ENCODE measurements around the gene HOXB6.
A peak's percentile ranks its signal among the peaks of the same experiment; 100 is the strongest.

HOXB6 gene

GRCh38 chr17:48569240-48569582, 35.6 kb downstream of the HOXB6 start:
- H3K9me3 ChIP-seq (ENCODE audit: control insufficient read depth in 1 of 2, low read length in 2 of 2): no peaks in the 10 kb centered on the region
- H3K27ac ChIP-seq (ENCODE audit: low read length): peak overlapping the region; percentile 90
- no peaks in the 10 kb centered on the region for H3K36me3 ChIP-seq (ENCODE audit: control insufficient read depth in 1 of 2, insufficient read depth in 2 of 2, low read length in 2 of 2)
- peaks cover 25 to 68% of the 10 kb centered on the region in 2 donors for H3K4me1 ChIP-seq (ENCODE audit: control insufficient read depth in 1 of 2, insufficient read depth in 2 of 2, low read length in 2 of 2)
- H3K4me3 ChIP-seq (ENCODE audit: low read depth in 1 of 2, low read length in 2 of 2): peak overlapping the region; percentile 51 to 55
- peaks cover 24% of the 10 kb centered on the region for H3K27me3 ChIP-seq (ENCODE audit: low read depth, low read length)

GRCh38 chr17:48568499-48569239, 36.1 kb downstream of the HOXB6 start:
- Histone ChIP-seq H3K4me3 (ENCODE audit: low read depth in 1 of 2, low read length in 2 of 2) (peak overlapping the region; percentile 51 to 55), H3K4me1 (ENCODE audit: control insufficient read depth in 1 of 2, insufficient read depth in 2 of 2, low read length in 2 of 2) (peaks cover 26 to 68% of the 10 kb centered on the region in 2 donors), H3K27me3 (ENCODE audit: low read depth, low read length) (peaks cover 24% of the 10 kb centered on the region), H3K27ac (ENCODE audit: low read length) (peak overlapping the region; percentile 90), H3K36me3 (ENCODE audit: control insufficient read depth in 1 of 2, insufficient read depth in 2 of 2, low read length in 2 of 2) (no peaks in the 10 kb centered on the region), H3K9me3 (ENCODE audit: control insufficient read depth in 1 of 2, low read length in 2 of 2) (no peaks in the 10 kb centered on the region)

- H3K27ac ChIP-seq (ENCODE audit: low read length): peak overlapping the region; percentile 90
- peak overlapping the region; percentile 51 to 55 for H3K4me3 ChIP-seq (ENCODE audit: low read depth in 1 of 2, low read length in 2 of 2)
- H3K9me3 ChIP-seq (ENCODE audit: control insufficient read depth in 1 of 2, low read length in 2 of 2): no peaks in the 10 kb centered on the region
- peaks cover 26% of the 10 kb centered on the region for H3K27me3 ChIP-seq (ENCODE audit: low read depth, low read length)
- H3K36me3 ChIP-seq (ENCODE audit: control insufficient read depth in 1 of 2, insufficient read depth in 2 of 2, low read length in 2 of 2): no peaks in the 10 kb centered on the region
- H3K4me1 ChIP-seq (ENCODE audit: control insufficient read depth in 1 of 2, insufficient read depth in 2 of 2, low read length in 2 of 2): peaks cover 34 to 73% of the 10 kb centered on the region in 2 donors
These were observed 37.0 kb downstream of the HOXB6 start for GRCh38 chr17:48567646-48568354.

- H3K27ac ChIP-seq (ENCODE audit: low read length): peak overlapping the region; percentile 90
- H3K4me1 ChIP-seq (ENCODE audit: control insufficient read depth in 1 of 2, insufficient read depth in 2 of 2, low read length in 2 of 2): peaks cover 35 to 72% of the 10 kb centered on the region in 2 donors
- peaks cover 30% of the 10 kb centered on the region for H3K27me3 ChIP-seq (ENCODE audit: low read depth, low read length)
- no peaks in the 10 kb centered on the region for H3K9me3 ChIP-seq (ENCODE audit: control insufficient read depth in 1 of 2, low read length in 2 of 2)
- no peaks in the 10 kb centered on the region for H3K36me3 ChIP-seq (ENCODE audit: control insufficient read depth in 1 of 2, insufficient read depth in 2 of 2, low read length in 2 of 2)
- H3K4me3 ChIP-seq (ENCODE audit: low read depth in 1 of 2, low read length in 2 of 2): peak overlapping the region in 1 of 2 donors; percentile 37
These were observed 37.6 kb downstream of the HOXB6 start for GRCh38 chr17:48567209-48567608.

- H3K36me3 ChIP-seq (ENCODE audit: control insufficient read depth in 1 of 2, insufficient read depth in 2 of 2, low read length in 2 of 2): no peaks in the 10 kb centered on the region
- peak overlapping the region; percentile 90 for H3K27ac ChIP-seq (ENCODE audit: low read length)
- H3K4me3 ChIP-seq (ENCODE audit: low read depth in 1 of 2, low read length in 2 of 2): peak overlapping the region in 1 of 2 donors; percentile 37
- H3K9me3 ChIP-seq (ENCODE audit: control insufficient read depth in 1 of 2, low read length in 2 of 2): no peaks in the 10 kb centered on the region
- H3K27me3 ChIP-seq (ENCODE audit: low read depth, low read length): peaks cover 30% of the 10 kb centered on the region
- H3K4me1 ChIP-seq (ENCODE audit: control insufficient read depth in 1 of 2, insufficient read depth in 2 of 2, low read length in 2 of 2): peaks cover 35 to 72% of the 10 kb centered on the region in 2 donors
These were observed 38.1 kb downstream of the HOXB6 start for GRCh38 chr17:48566717-48567116.

- Histone ChIP-seq H3K4me1 (ENCODE audit: control insufficient read depth in 1 of 2, insufficient read depth in 2 of 2, low read length in 2 of 2) (peaks cover 35 to 78% of the 10 kb centered on the region in 2 donors), H3K27ac (ENCODE audit: low read length) (peak overlapping the region; percentile 90), H3K9me3 (ENCODE audit: control insufficient read depth in 1 of 2, low read length in 2 of 2) (no peaks in the 10 kb centered on the region), H3K36me3 (ENCODE audit: control insufficient read depth in 1 of 2, insufficient read depth in 2 of 2, low read length in 2 of 2) (no peaks in the 10 kb centered on the region), H3K27me3 (ENCODE audit: low read depth, low read length) (peaks cover 30% of the 10 kb centered on the region), H3K4me3 (ENCODE audit: low read depth in 1 of 2, low read length in 2 of 2) (peak overlapping the region in 1 of 2 donors; percentile 37)
These were observed 38.7 kb downstream of the HOXB6 start for GRCh38 chr17:48565925-48566710.

- H3K27me3 ChIP-seq (ENCODE audit: low read depth, low read length): peaks cover 30% of the 10 kb centered on the region
- H3K27ac ChIP-seq (ENCODE audit: low read length): peak overlapping the region; percentile 87
These were observed 39.7 kb downstream of the HOXB6 start for GRCh38 chr17:48565022-48565554.

GRCh38 chr17:48564188-48565021, 40.4 kb downstream of the HOXB6 start:
- peaks cover 30% of the 10 kb centered on the region for H3K27me3 ChIP-seq (ENCODE audit: low read depth, low read length)
- no peaks in the 10 kb centered on the region for H3K9me3 ChIP-seq (ENCODE audit: control insufficient read depth in 1 of 2, low read length in 2 of 2)
- H3K36me3 ChIP-seq (ENCODE audit: control insufficient read depth in 1 of 2, insufficient read depth in 2 of 2, low read length in 2 of 2): no peaks in the 10 kb centered on the region
- peaks cover 36 to 84% of the 10 kb centered on the region in 2 donors for H3K4me1 ChIP-seq (ENCODE audit: control insufficient read depth in 1 of 2, insufficient read depth in 2 of 2, low read length in 2 of 2)
- H3K27ac ChIP-seq (ENCODE audit: low read length): peak overlapping the region; percentile 87
- peak overlapping the region; percentile 56 to 58 for H3K4me3 ChIP-seq (ENCODE audit: low read depth in 1 of 2, low read length in 2 of 2)

More at GRCh38 chr17:48565022-48565554, 39.7 kb downstream of the HOXB6 start:
- Histone ChIP-seq H3K9me3 (ENCODE audit: control insufficient read depth in 1 of 2, low read length in 2 of 2) (no peaks in the 10 kb centered on the region), H3K4me1 (ENCODE audit: control insufficient read depth in 1 of 2, insufficient read depth in 2 of 2, low read length in 2 of 2) (peaks cover 40 to 84% of the 10 kb centered on the region in 2 donors), H3K36me3 (ENCODE audit: control insufficient read depth in 1 of 2, insufficient read depth in 2 of 2, low read length in 2 of 2) (no peaks in the 10 kb centered on the region), H3K4me3 (ENCODE audit: low read depth in 1 of 2, low read length in 2 of 2) (peak overlapping the region; percentile 56 to 58)

GRCh38 chr17:48563867-48564187, 41.0 kb downstream of the HOXB6 start:
- peak overlapping the region; percentile 41 to 54 for H3K4me3 ChIP-seq (ENCODE audit: low read depth in 1 of 2, low read length in 2 of 2)
- no peaks in the 10 kb centered on the region for H3K36me3 ChIP-seq (ENCODE audit: control insufficient read depth in 1 of 2, insufficient read depth in 2 of 2, low read length in 2 of 2)
- H3K27ac ChIP-seq (ENCODE audit: low read length): peak overlapping the region; percentile 76
- peaks cover 35 to 86% of the 10 kb centered on the region in 2 donors for H3K4me1 ChIP-seq (ENCODE audit: control insufficient read depth in 1 of 2, insufficient read depth in 2 of 2, low read length in 2 of 2)
- H3K9me3 ChIP-seq (ENCODE audit: control insufficient read depth in 1 of 2, low read length in 2 of 2): no peaks in the 10 kb centered on the region
- H3K27me3 ChIP-seq (ENCODE audit: low read depth, low read length): peaks cover 26% of the 10 kb centered on the region

GRCh38 chr17:48563385-48563838, 41.4 kb downstream of the HOXB6 start:
- H3K27me3 ChIP-seq (ENCODE audit: low read depth, low read length): peaks cover 22% of the 10 kb centered on the region
- no peaks in the 10 kb centered on the region for H3K36me3 ChIP-seq (ENCODE audit: control insufficient read depth in 1 of 2, insufficient read depth in 2 of 2, low read length in 2 of 2)
- peaks cover 35 to 84% of the 10 kb centered on the region in 2 donors for H3K4me1 ChIP-seq (ENCODE audit: control insufficient read depth in 1 of 2, insufficient read depth in 2 of 2, low read length in 2 of 2)
- peak overlapping the region; percentile 41 to 54 for H3K4me3 ChIP-seq (ENCODE audit: low read depth in 1 of 2, low read length in 2 of 2)
- no peaks in the 10 kb centered on the region for H3K9me3 ChIP-seq (ENCODE audit: control insufficient read depth in 1 of 2, low read length in 2 of 2)
- H3K27ac ChIP-seq (ENCODE audit: low read length): peak overlapping the region; percentile 76
